Stimulated activated CD4-positive, alpha-beta T cell treated with anti-CD3 and anti-CD28 coated beads, Interleukin-2, amount 100 ng/mL, for 24 hours (primary cell): ENCODE data around the gene STAT2.
A peak's percentile ranks its signal among the peaks of the same experiment; 100 is the strongest.
"Not testable (repeated sequence)": the region's sequence is repeated elsewhere in the genome, so short reads cannot be mapped to it uniquely, and the experiment has no call there.

ENCODE experiments used
- DNase-seq, 2 donors: peaks; one replicate each; pipeline ENCODE4 v3.0.0-alpha.2; 2020

Gene STAT2

DNA sequence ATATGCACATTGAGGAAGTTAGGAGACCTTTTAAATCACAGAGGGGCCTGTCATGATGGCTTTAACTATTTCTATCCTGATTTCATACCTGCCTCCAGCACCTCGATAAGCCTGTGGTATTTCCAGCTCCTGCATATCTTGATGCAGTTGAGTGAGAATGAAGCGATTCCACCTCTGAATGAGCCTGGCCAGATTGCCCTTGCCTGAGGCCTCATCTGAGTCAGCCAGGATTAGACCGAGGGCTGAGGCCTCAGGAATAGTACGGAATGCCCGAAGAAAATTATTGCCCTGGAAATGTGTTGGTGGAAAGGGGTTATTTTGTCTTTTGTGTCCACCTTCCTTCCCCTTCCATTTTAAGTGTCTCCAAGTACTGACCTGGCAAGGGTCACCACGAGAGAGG lies 35.7 kb downstream of the STAT2 start:
- DNase-seq: no peak

- not testable (repeated sequence) for DNase-seq
Observed at GRCh38 chr12:56321610-56322009, 38.3 kb downstream of the STAT2 start.

GRCh38 chr12:56321027-56321426 lies 38.9 kb downstream of the STAT2 start:
- DNase-seq: no peak

GRCh38 chr12:56317675-56318074 lies 42.2 kb downstream of the STAT2 start:
- DNase-seq: no peak

- peak; percentile 92 to 94 for DNase-seq
Observed at GRCh38 chr12:56315622-56316473, 44.1 kb downstream of the STAT2 start, which contains the start of gene CNPY2. Gene CNPY2, minus strand, starts transcription at chr12:56315988. Its CDS starts 771 bp downstream, at chr12:56315217.

- no peak for DNase-seq
Observed at GRCh38 chr12:56315249-56315621, 44.7 kb downstream of the STAT2 start.

- no peak for DNase-seq
Observed at GRCh38 chr12:56311003-56311402, 48.9 kb downstream of the STAT2 start.

DNA sequence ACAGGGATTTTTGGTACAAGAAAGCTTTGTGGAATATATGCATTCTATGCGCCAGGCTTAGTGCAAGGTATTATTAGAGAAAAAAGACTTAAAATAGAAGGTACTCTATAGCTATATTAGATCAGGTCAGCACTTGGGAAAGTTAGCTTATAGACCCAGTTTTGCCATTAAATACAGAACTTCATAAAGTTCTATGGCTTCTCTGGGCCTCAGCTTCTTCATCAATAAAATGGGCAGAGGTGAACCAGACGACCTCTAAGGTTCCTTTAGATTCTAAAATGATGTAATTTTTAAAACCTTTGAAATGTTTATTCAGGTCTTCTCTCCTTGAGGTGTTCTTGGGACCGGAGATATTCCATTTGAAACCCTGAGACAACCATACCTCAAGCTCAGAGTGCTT lies 51.2 kb downstream of the STAT2 start:
- DNase-seq: no peak

DNA sequence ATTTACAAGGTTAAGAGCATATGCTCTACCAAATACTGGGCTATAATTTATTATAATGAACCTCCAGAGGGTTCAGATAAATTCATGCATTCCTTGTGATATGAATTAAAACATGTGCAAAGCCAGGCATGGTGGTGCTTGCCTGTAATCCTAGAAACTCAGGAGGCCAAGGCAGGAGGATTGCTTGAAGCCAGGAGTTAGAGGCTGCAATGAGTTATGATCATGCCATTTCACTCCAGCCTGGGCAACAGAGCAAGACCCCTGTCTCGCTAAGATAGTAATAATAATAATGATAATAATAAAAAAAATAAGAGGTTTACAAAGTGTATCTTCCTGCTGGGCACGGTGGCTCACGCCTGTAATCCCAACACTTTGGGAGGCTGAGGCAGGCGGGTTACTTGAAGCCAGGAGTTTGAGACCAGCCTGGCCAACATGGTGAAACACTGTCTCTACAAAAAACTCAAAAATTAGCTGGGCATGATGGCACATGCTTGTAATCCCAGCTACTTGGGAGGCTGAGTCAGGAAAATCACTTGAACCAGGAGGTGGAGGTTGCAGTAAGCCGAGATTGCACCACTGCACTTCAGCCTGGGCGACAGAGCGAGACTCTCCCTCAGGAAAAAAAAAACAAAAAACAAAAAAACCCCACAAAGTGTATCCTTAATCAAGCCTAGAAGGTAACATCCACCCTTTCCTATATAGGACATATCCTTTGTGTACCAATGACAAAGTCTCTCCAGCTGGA lies 52.5 kb downstream of the STAT2 start:
- no peak for DNase-seq

DNA sequence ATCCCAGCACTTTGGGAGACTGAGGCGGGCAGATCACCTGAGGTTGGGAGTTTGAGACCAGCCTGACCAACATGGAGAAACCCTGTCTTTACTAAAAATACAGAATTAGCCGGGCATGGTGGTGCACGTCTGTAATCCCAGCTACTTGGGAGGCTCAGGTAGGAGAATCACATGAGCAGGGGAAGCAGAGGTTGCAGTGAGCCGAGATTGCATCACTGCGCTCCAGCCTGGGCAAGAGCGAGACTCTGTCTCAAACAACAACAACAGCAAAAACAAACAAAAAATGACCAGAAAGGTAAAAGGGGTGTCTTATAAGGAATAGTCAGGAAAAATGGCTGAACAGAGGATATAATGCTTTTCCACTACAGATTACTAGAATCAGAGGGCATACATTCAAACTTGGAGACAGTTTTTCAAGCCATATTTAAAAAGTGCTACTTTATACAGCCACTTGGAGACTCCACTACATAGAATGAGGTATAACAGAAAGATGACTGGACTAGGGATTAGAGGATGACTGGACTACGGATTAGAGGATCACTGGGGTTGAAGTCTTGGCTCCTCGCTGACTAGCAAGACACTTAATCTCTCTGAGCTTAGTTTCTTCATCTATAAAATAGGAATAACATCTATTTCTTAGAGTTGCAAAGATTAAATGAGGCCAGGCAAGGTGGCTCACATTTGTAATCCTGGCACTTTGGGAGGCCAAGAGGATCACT lies 54.9 kb downstream of the STAT2 start:
- DNase-seq: no peak

DNA sequence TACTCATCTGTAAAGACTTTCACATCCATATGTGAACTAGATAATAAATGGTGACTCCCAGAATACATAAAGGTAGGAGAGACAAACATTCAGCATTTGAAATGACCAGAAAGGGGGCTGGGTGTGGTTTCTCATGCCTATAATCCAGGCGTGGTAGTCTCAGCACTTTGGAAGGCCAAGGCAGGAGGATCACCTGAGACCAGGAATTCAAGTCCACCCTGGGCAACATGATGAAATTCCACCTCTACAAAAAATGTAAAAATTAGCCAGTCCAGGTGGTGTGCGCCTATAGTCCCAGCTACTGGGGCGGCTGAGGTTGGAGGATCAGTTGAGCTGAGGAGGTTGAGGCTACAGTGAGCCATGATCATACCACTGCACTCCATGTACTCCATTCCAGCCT lies 55.6 kb downstream of the STAT2 start:
- DNase-seq: no peak

- DNase-seq: no peak
Observed at GRCh38 chr12:56300644-56301464, 59.1 kb downstream of the STAT2 start.

- DNase-seq: peak; percentile 99
Observed at GRCh38 chr12:56299853-56300643, 59.9 kb downstream of the STAT2 start, which contains the start of gene CS. Gene CS, minus strand, starts transcription at chr12:56300330. Its CDS starts 129 bp downstream, at chr12:56300201.

DNA sequence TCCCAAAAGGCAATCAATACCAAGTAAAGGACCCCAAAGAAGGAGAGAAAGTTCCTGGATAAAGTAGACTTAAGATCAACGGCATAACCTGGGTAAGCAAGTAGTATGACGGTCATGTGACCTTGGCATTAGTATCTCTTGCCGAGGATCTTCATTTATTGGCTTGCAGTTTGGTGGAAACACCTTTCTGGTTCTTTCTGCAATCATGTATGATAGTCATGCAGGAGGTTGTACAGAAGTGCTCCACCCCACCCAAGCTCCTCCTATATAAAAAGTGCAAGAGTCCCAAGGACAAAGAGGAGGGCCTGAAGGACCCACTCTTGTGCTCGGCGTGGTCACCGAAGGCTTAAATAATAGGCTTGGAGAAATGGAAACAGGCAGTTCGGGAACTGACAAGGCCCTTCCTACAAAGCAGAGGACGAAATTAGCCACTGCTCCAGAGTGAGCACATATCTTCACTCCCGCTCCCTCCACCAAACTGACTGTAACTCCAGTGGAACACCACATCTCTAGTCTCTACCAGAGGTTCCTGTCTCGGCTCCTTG lies 60.5 kb downstream of the STAT2 start:
- peak; percentile 24 to 44 for DNase-seq

DNA sequence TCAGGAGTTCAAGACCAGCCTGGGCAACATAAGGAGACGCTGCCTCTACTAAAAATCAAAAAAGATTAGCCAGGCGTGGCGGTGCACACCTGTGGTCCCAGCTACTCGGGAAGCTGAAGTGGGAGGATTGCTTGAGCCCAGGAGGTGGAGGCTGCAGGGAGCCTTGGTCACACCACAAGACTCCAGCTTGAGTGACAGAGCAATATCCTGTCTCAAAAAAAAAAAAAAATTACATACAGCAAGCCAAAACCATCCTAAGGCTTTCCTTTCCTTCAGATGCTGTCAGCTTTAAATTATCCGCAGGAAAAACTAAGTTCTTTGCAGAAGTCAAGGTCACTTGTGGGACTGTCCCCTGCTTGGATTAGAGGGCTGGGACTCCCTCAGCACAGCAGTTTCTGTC lies 61.1 kb downstream of the STAT2 start:
- no peak for DNase-seq

DNA sequence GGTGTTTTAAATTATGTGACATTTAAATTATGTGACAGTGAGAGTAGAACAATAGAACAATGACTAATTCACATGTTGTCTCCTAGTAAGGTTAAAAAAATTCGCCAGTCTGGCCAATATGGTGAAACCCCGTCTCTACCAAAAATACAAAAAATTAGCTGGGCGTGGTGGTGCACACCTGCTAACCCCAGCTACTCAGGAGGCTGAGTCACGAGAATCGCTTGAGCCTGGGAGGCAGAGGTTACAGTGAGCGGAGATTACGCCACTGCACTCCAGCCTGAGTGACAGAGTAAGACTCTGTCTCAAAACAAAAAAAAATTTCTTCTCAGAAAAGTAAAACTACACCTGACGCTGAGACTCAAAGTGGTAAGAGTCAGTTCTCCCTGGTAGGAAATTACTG lies 62.5 kb downstream of the STAT2 start:
- DNase-seq: no peak

- no peak for DNase-seq
Observed at GRCh38 chr12:56296295-56296694, 63.6 kb downstream of the STAT2 start.

DNA sequence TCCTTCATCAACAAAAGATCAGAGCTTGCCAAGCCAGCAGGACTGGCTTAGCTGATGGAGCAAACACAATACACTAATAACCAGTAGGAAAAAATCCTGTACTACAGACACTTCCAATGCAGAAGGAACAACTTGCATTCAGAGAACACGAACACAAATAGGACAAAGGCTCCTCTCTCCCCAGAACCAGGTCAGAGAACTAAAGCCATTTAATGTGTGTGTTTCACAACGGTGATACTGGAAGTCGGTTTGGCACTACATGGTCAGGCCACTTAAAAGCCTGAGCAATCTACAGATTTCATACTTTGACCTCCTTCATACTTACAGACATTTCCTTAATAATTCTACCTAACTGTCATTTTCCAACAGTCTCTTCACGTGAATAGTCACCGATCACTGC lies 66.1 kb downstream of the STAT2 start:
- no peak for DNase-seq
